GM10248 (cell line): ENCODE measurements around the gene TOLLIP.

Experiments
- CTCF ChIA-PET: fragments of 300-600 bp; sonication (Branson Sonifier 250); formaldehyde crosslinking; extraction: SDS; loops from one replicate; lab custom pipeline; 2021; ENCODE audit warnings: antibody characterized with exemption; lab: Yijun Ruan, JAX
- POLR2A ChIA-PET: fragments of 350-650 bp; sonication (Branson Sonifier 250); formaldehyde crosslinking; extraction: SDS; loops from one replicate; lab custom pipeline; 2020; ENCODE audit warnings: antibody characterized with exemption; lab: Yijun Ruan, JAX
- DNase-seq: peaks from one replicate; pipeline ENCODE4 v3.0.0; 2012; ENCODE audit errors: extremely low spot score
- CTCF ChIP-seq: IDR thresholded peaks from 2 replicates; pipeline ENCODE4 v1.5.1; 2012; ENCODE audit warnings: mild to moderate bottlenecking, low read depth; ENCODE audit errors: extremely low read depth, missing control alignments, control extremely low read depth

Gene TOLLIP

GRCh38 chr11:1225386-1226225 lies 83.8 kb downstream of the TOLLIP start:
- POLR2A ChIA-PET = no interaction called here
- TF ChIP-seq CTCF = no peak
- DNase-seq = no peak
- CTCF ChIA-PET = no interaction called here

- no peak for DNase-seq
- no peak for TF ChIP-seq CTCF
- ChIA-PET POLR2A (no interaction called here), CTCF (no interaction called here)
Measured at GRCh38 chr11:1224491-1225385, 84.7 kb downstream of the TOLLIP start.
